H1 (cell line): ENCODE measurements around the gene TMEM163. TPM values are rescaled to one million over a fixed set of nuclear protein-coding genes. Genes with fewer than 3 reads are reported as not detected.

Experiments
- CTCF ChIA-PET: fragments of 300-600 bp; sonication (Branson Sonifier 250); formaldehyde crosslinking; loops from one replicate; lab custom pipeline; 2021; ENCODE audit not compliant: partially characterized antibody; lab: Charles Lee
- POLR2A ChIA-PET: fragments of 300-600 bp; sonication (Branson Sonifier 250); formaldehyde crosslinking; loops from one replicate; lab custom pipeline; 2021; ENCODE audit warnings: inconsistent platforms; ENCODE audit not compliant: partially characterized antibody; lab: Charles Lee
- DNase-seq, 2 experiments: peaks; one replicate each; pipeline versions ENCODE4 v3.0.0 to v3.0.0-alpha.2; 2010 to 2022; ENCODE audit warnings: low spot score in 2 of 2, low read depth in 1 of 2, mixed read lengths in 1 of 2
- FAIRE-seq: peaks from 2 replicates; lab custom pipeline; 2011; peaks lifted over from hg19 to GRCh38; lab: Jason Lieb, UNC
- H2AFZ ChIP-seq: 2 replicates; pipeline ENCODE4 v1.8.1; 2012; ENCODE audit warnings: low read length, inconsistent platforms
- H2AK5ac ChIP-seq: 2 replicates; pipeline ENCODE4 v1.6.1; 2013; ENCODE audit warnings: low read depth, low read length
- H2BK120ac ChIP-seq: replicated peaks from 2 replicates; pipeline ENCODE3; 2013; ENCODE audit warnings: low read depth, low read length, inconsistent platforms
- H2BK12ac ChIP-seq: 2 replicates; pipeline ENCODE4 v1.6.1; 2013; ENCODE audit warnings: low read depth, low read length
- H2BK15ac ChIP-seq: 2 replicates; pipeline ENCODE4 v1.6.1; 2013; ENCODE audit warnings: low read length
- H2BK20ac ChIP-seq: 2 replicates; pipeline ENCODE4 v1.6.1; 2013; ENCODE audit warnings: low read length
- H2BK5ac ChIP-seq: 2 replicates; pipeline ENCODE4 v1.6.1; 2013; ENCODE audit warnings: low read depth, low read length
- H3K14ac ChIP-seq: 2 replicates; pipeline ENCODE4 v1.6.1; 2013; ENCODE audit warnings: inconsistent platforms; ENCODE audit not compliant: insufficient read length
- H3K18ac ChIP-seq: 2 replicates; pipeline ENCODE4 v1.6.1; 2013; ENCODE audit warnings: low read length; ENCODE audit errors: extremely low read depth
- H3K23ac ChIP-seq: 2 replicates; pipeline ENCODE4 v1.6.1; 2013; ENCODE audit warnings: inconsistent platforms; ENCODE audit not compliant: insufficient read length
- H3K23me2 ChIP-seq: 2 replicates; pipeline ENCODE4 v1.6.1; 2013; ENCODE audit warnings: low read depth, low read length
- H3K27ac ChIP-seq: 2 replicates; pipeline ENCODE4 v1.6.1; 2011; ENCODE audit warnings: low read depth, low read length, inconsistent platforms
- H3K27me3 ChIP-seq, 4 experiments: replicated peaks in 1 of 4; 1 replicate in 1 of 4; 2 replicates in 3 of 4; pipeline versions ENCODE4 v1.6.1 to v1.8.1; 2011 to 2013; ENCODE audit warnings: low read length in 3 of 4, mild to moderate bottlenecking in 3 of 4, inconsistent platforms in 2 of 4, mixed read lengths in 2 of 4, moderate library complexity in 1 of 4; ENCODE audit not compliant: control insufficient read depth in 3 of 4, insufficient read depth in 3 of 4; ENCODE audit errors: extremely low read depth in 1 of 4
- H3K36me3 ChIP-seq, 4 experiments: 2 replicates each; pipeline versions ENCODE4 v1.6.1 to v1.8.1; 2011 to 2013; ENCODE audit warnings: mild to moderate bottlenecking in 4 of 4, low read length in 3 of 4, moderate library complexity in 2 of 4, control low read depth in 1 of 4, inconsistent platforms in 1 of 4; ENCODE audit not compliant: insufficient read depth in 4 of 4, control insufficient read depth in 2 of 4
- H3K4ac ChIP-seq: replicated peaks from 2 replicates; pipeline ENCODE3; 2013; ENCODE audit warnings: low read length, low read depth, mixed read lengths, inconsistent platforms; ENCODE audit not compliant: insufficient read length
- H3K4me1 ChIP-seq, 4 experiments: replicated peaks in 1 of 4; 1 replicate in 1 of 4; 2 replicates in 3 of 4; pipeline versions ENCODE4 v1.6.1 to v1.8.1; 2011 to 2013; ENCODE audit warnings: low read length in 3 of 4, inconsistent platforms in 2 of 4, mixed read lengths in 1 of 4; ENCODE audit not compliant: insufficient read depth in 4 of 4, control insufficient read depth in 3 of 4
- H3K4me2 ChIP-seq, 2 experiments: 2 replicates each; pipeline versions ENCODE4 v1.6.1 to v1.8.1; 2011 to 2013; ENCODE audit warnings: low read depth in 2 of 2, low read length in 2 of 2, control low read depth in 1 of 2, inconsistent platforms in 1 of 2, mild to moderate bottlenecking in 1 of 2; ENCODE audit not compliant: insufficient read depth in 1 of 2
- H3K4me3 ChIP-seq, 4 experiments: fragments of 200-600, 300-600 bp in 1 of 4; sonication (generic), shearing (Covaris generic), sonication (Bioruptor Twin) in 1 of 4; 2 replicates each; pipeline versions ENCODE4 v1.5.1 to v1.8.1; 2011 to 2016; ENCODE audit warnings: low read length in 4 of 4, low read depth in 3 of 4, control low read depth in 2 of 4, inconsistent platforms in 2 of 4, mild to moderate bottlenecking in 2 of 4, mixed read lengths in 1 of 4, moderate library complexity in 1 of 4; ENCODE audit not compliant: insufficient read depth in 2 of 4; ENCODE audit errors: extremely low read depth in 1 of 4
- H3K56ac ChIP-seq: replicated peaks from 2 replicates; pipeline ENCODE3; 2013; ENCODE audit warnings: low read depth, mild to moderate bottlenecking, mixed read lengths, low read length, inconsistent platforms; ENCODE audit not compliant: insufficient read length
- H3K79me1 ChIP-seq: 2 replicates; pipeline ENCODE4 v1.6.1; 2013; ENCODE audit warnings: low read depth, low read length, control low read depth
- H3K79me2 ChIP-seq, 2 experiments: 2 replicates each; pipeline versions ENCODE4 v1.6.1 to v1.8.1; 2012 to 2013; ENCODE audit warnings: low read length in 2 of 2, mild to moderate bottlenecking in 2 of 2, inconsistent platforms in 1 of 2; ENCODE audit not compliant: insufficient read depth in 2 of 2, control insufficient read depth in 1 of 2
- H3K9ac ChIP-seq, 4 experiments: replicated peaks in 1 of 4; 1 replicate in 1 of 4; 2 replicates in 3 of 4; pipeline versions ENCODE4 v1.6.1 to v1.8.1; 2011 to 2013; ENCODE audit warnings: low read depth in 3 of 4, low read length in 3 of 4, control low read depth in 2 of 4, mild to moderate bottlenecking in 2 of 4, moderate library complexity in 2 of 4, inconsistent platforms in 1 of 4; ENCODE audit errors: extremely low read depth in 1 of 4
- H3K9me3 ChIP-seq, 2 experiments: 2 replicates each; pipeline versions ENCODE4 v1.6.1 to v1.8.1; 2012 to 2013; ENCODE audit warnings: mild to moderate bottlenecking in 2 of 2, moderate library complexity in 2 of 2, control low read depth in 1 of 2, inconsistent platforms in 1 of 2, low read depth in 1 of 2, low read length in 1 of 2, mixed read lengths in 1 of 2; ENCODE audit not compliant: insufficient read depth in 2 of 2
- H4K20me1 ChIP-seq, 2 experiments: replicated peaks in 1 of 2; 2 replicates each; pipeline versions ENCODE3 to v1.8.1; 2011 to 2013; ENCODE audit warnings: inconsistent platforms in 2 of 2, low read length in 2 of 2, mild to moderate bottlenecking in 1 of 2; ENCODE audit not compliant: insufficient read depth in 2 of 2, control insufficient read depth in 1 of 2
- H4K5ac ChIP-seq: 2 replicates; pipeline ENCODE4 v1.6.1; 2013; ENCODE audit warnings: low read length, low read depth, mixed read lengths, inconsistent platforms; ENCODE audit not compliant: insufficient read length
- H4K8ac ChIP-seq: 2 replicates; pipeline ENCODE4 v1.8.0; 2013; ENCODE audit warnings: mild to moderate bottlenecking, moderate library complexity, low read length, inconsistent platforms; ENCODE audit not compliant: insufficient read depth; ENCODE audit errors: extremely low read depth
- H4K91ac ChIP-seq: replicated peaks from 2 replicates; pipeline ENCODE3; 2013; ENCODE audit warnings: low read length, mixed read lengths, inconsistent platforms; ENCODE audit not compliant: insufficient read length
- CTCF ChIP-seq, 3 experiments: IDR thresholded peaks; 1 replicate in 2 of 3; 2 replicates in 1 of 3; pipeline versions ENCODE4 v1.5.1 to v1.6.1; 2011; ENCODE audit warnings: low read length in 3 of 3, mild to moderate bottlenecking in 3 of 3, inconsistent platforms in 2 of 3, low read depth in 1 of 3, moderate library complexity in 1 of 3; ENCODE audit not compliant: insufficient read depth in 1 of 3; ENCODE audit errors: control extremely low read depth in 1 of 3
- GABPA ChIP-seq: IDR thresholded peaks from 2 replicates; pipeline ENCODE4 v1.6.1; 2011; ENCODE audit warnings: mild to moderate bottlenecking, low read length, moderate library complexity, borderline replicate concordance; ENCODE audit not compliant: insufficient read depth
- JUND ChIP-seq: IDR thresholded peaks from 2 replicates; pipeline ENCODE4 v1.6.1; 2011; ENCODE audit warnings: mild to moderate bottlenecking, improper control_type of control experiment, low read length
- PHF8 ChIP-seq: fragments of 200-600 bp; sonication (generic); conservative IDR thresholded peaks from 2 replicates; pipeline ENCODE4 v1.7.1; 2012; ENCODE audit warnings: low read depth, mild to moderate bottlenecking, inconsistent platforms, low read length, moderate library complexity
- RBBP5 ChIP-seq: IDR thresholded peaks from 2 replicates; pipeline ENCODE4 v1.7.1; 2012; ENCODE audit warnings: low read depth, mild to moderate bottlenecking, inconsistent platforms, low read length, moderate library complexity, borderline replicate concordance
- SAP30 ChIP-seq: fragments of 300-600 bp; sonication (generic); IDR thresholded peaks from 2 replicates; pipeline ENCODE4 v1.7.1; 2012; ENCODE audit warnings: low read length, moderate library complexity, mild to moderate bottlenecking, inconsistent platforms; ENCODE audit not compliant: insufficient read depth, insufficient replicate concordance
- SRF ChIP-seq: IDR thresholded peaks from 2 replicates; pipeline ENCODE4 v1.6.1; 2011; ENCODE audit warnings: mild to moderate bottlenecking, low read depth, low read length, moderate library complexity
- TAF7 ChIP-seq: optimal IDR thresholded peaks from 2 replicates; pipeline ENCODE3; 2011; ENCODE audit warnings: low read depth, mild to moderate bottlenecking, inconsistent platforms, low read length, moderate library complexity, borderline replicate concordance
- USF2 ChIP-seq: IDR thresholded peaks from 2 replicates; pipeline ENCODE4 v1.6.1; 2011; ENCODE audit warnings: low read length, improper control_type of control experiment
- YY1 ChIP-seq: IDR thresholded peaks from 2 replicates; pipeline ENCODE4 v1.6.1; 2011; ENCODE audit warnings: low read depth, mild to moderate bottlenecking, low read length
- WGBS, 2 experiments: shearing (Covaris generic) in 1 of 2; methylation state at CpG; one replicate each; pipeline versions ENCODE4 v1.1.6 to v1.1.7; 2013 to 2015; ENCODE audit warnings: low lambda C conversion rate in 2 of 2, mixed read lengths in 2 of 2, inconsistent platforms in 1 of 2, low coverage in 1 of 2, missing lambda C conversion rate in 1 of 2; ENCODE audit not compliant: insufficient replicate concordance in 2 of 2, insufficient coverage in 1 of 2, insufficient read length in 1 of 2; ENCODE audit errors: extremely low coverage in 1 of 2, missing lambda C conversion rate in 1 of 2; 5-methylcytosine and 5-hydroxymethylcytosine counted together
- polyA plus RNA-seq, 7 experiments: library from polyadenylated mRNA; depleted of rRNA in 3 of 7; stranded (reverse) in 5 of 7; unstranded in 2 of 7; fragments of >200 nt in 5 of 7; fragments of 200-250 nt in 2 of 7; gene quantifications; 1 replicate in 5 of 7; 2 replicates in 1 of 7; 4 replicates in 1 of 7; pipeline versions ENCODE4 v1.2.1 to v1.2.3, GENCODE V29; 2011 to 2013; ENCODE audit warnings: missing spikeins in 2 of 7, mixed read lengths in 2 of 7
- total RNA-seq: library from RNA; stranded (reverse); fragmentation: NEBNext Ultra II Directional; extraction: Animal tissue kit (Norgen Biotek cat#: 25700); gene quantifications from 2 replicates; pipeline ENCODE4 v1.2.1, GENCODE V29; 2021

TMEM163 gene
- total and polyA plus RNA-seq, 2 of the 8 experiments (the other 6 are each of a cell fraction or from before 2014, with no cell fraction given) = 2.8 to 3.2 TPM

- H3K9me3 ChIP-seq = no peaks in the 10 kb centered on the region
- no peak for FAIRE-seq
- H3K23ac ChIP-seq = no peak overlapping the region
- H3K23me2 ChIP-seq = no peaks in the 10 kb centered on the region
- H2BK120ac ChIP-seq = no peak overlapping the region
- H3K4ac ChIP-seq = no peak overlapping the region
- no peak overlapping the region for H3K56ac ChIP-seq
- no peak overlapping the region for H3K27ac ChIP-seq
- ChIA-PET POLR2A (no interaction called here), CTCF (interaction anchor here (0.6 to 3.6 kb wide), 7 partner anchors 8 to 384 kb away, joined by 3 to 31 read pairs (median 5); no protein-coding TSS in a partner anchor)
- H3K36me3 ChIP-seq = no peaks in the 10 kb centered on the region
- H2AFZ ChIP-seq = no peak overlapping the region
- H3K4me2 ChIP-seq = no peak overlapping the region
- no peaks in the 10 kb centered on the region for H3K79me2 ChIP-seq
- no peak overlapping the region for H2BK5ac ChIP-seq
- no peak overlapping the region for H2BK12ac ChIP-seq
- H3K27me3 ChIP-seq = no peaks in the 10 kb centered on the region
- H4K8ac ChIP-seq = no peak overlapping the region
- no peak overlapping the region for H3K9ac ChIP-seq
- no peak overlapping the region for H4K91ac ChIP-seq
- no peak overlapping the region for H3K4me3 ChIP-seq
- H2BK15ac ChIP-seq = no peak overlapping the region
- no peak for DNase-seq
- no peak overlapping the region for H2AK5ac ChIP-seq
- no peak overlapping the region for H2BK20ac ChIP-seq
- H4K20me1 ChIP-seq = no peaks in the 10 kb centered on the region
- H3K4me1 ChIP-seq = no peaks in the 10 kb centered on the region; a peak in 1 of 7 replicates
- no peak overlapping the region for H3K14ac ChIP-seq
- 80% methylated on average over 2 of the region's 2 CpGs; no CpG with 5 or more reads in 1 of the 2 experiments for WGBS, 2 experiments
- H3K18ac ChIP-seq = no peak overlapping the region
- no peak overlapping the region for H4K5ac ChIP-seq
- no peaks in the 10 kb centered on the region for H3K79me1 ChIP-seq
- TF ChIP-seq TAF7 (no peak), YY1 (no peak), CTCF (IDR thresholded peaks at IDR 0.05; ENCODE audit: control extremely low read depth in 1 of 3, insufficient read depth in 1 of 3, low read depth in 1 of 3, low read length in 3 of 3) (no peak), PHF8 (no peak), GABPA (no peak), SRF (no peak), RBBP5 (no peak), JUND (no peak), SAP30 (no peak), USF2 (no peak)
Observed at GRCh38 chr2:134468164-134468563, 250.6 kb downstream of the TMEM163 start.
